HG02938 (cell line): Measurements from ENCODE around the gene CXCL3.

ENCODE experiments used
- ATAC-seq: cut with Tn5 transposase; IDR thresholded peaks from one replicate; pipeline ENCODE4 v1.9.1; 2021; ENCODE audit warnings: mild to moderate bottlenecking, moderate library complexity; ENCODE audit not compliant: unreplicated experiment

CXCL3 gene

DNA sequence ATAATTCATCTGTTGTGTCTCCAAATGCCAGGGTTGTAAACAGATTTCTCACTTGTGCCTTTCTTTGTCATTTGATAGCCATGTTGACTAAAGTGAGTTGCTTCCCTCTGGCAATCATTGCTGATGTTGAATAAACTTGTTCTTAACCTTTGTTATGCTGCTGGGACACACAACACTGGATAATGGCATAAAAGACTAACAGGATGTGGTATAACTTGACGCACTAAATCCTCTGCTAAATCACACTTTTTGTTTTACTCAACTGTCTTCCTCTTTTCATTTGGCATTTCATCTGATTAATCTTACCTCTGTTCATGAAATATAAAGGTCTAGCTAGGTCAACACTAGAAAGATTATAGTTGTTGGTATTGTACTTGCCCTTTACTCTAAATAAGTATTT, 22.4 kb downstream of the CXCL3 start:
- ATAC-seq, result no peak

DNA sequence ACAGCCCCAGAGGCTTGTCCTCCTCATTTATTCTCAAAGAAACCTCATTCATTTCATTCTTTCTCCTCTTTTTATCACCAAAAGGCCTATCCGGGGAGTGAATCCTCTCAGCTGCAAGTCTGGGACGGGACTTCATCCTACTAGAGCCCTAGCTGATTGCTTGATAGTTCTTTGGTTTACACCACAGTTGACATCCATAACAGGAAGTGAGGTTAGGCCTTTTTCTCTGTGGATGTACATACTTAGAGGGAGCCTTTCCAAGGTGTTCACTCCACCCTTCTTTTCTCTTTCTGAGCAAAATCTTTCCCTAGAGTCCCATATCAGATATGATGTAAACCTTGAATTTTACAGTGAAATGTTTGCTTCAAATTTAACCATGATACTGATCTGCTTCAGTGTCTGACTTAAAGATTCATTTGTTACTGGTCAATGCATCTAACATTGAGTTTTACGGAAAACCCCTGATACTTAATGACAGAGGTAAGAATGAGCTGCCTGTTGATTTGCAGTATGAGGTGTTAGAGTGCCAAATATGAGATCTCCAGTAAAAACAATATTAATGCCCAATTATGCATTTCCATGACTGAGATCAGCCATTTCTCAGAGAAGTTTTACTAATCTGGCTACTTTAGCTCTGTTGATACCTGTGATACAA, 23.2 kb downstream of the CXCL3 start:
- ATAC-seq, result no peak

DNA sequence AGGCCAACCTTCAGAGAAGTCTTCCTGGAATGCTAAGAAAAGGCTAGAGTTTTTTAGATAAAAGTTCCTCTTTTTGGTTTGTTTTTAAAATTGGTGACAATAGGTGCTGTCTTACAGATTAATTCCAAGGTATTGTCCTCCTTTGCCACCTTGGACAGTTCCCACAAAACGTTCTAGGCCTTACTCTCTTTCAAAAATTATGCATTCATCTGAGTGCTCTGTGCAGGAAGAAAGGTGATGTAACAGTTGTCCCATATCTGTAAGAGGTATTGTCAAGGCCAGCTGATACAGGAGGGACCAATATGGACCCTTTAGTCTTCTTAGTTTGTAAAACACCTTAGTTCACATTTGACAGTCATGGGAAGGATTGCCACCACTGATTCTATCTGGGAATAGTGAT, 24.2 kb downstream of the CXCL3 start:
- ATAC-seq, result no peak

DNA sequence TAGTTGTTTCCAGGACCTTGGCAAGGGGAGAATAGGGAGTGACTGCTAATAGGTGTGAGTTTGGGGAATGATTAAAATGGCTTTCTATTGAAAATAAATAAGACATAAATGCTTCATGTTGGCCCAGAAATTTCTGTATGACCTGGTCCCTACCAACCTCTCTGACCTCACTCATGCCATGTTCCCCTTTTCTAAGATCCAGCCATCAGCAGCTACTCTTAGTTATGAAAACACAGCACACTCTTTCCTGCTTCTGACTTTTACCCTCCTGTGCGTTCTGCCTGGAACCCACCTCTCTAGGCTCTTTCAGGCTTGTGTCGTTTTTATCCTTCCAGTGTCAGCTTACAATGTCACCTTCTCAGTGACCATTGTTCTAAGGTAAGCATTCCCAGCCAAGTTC, 25.2 kb downstream of the CXCL3 start:
- ATAC-seq, result no peak

DNA sequence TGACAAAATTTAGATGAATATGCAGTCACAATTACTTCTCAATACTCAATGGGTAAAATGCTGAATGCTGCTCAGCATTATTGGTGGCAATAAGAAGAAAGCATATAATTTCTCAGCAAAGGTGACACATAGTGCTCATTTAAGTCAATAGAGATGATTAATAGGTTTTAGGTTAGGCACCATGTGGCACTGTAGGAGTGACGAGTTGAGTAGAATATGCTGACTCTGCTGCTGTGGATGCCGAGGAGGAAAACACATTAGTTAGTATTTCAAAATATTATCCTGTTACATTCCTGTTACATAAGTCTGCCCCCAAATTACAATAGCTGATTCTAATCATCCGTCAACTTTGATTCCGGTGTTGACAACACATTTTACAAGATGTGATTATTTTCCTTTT, 26.4 kb downstream of the CXCL3 start:
- ATAC-seq, result no peak

DNA sequence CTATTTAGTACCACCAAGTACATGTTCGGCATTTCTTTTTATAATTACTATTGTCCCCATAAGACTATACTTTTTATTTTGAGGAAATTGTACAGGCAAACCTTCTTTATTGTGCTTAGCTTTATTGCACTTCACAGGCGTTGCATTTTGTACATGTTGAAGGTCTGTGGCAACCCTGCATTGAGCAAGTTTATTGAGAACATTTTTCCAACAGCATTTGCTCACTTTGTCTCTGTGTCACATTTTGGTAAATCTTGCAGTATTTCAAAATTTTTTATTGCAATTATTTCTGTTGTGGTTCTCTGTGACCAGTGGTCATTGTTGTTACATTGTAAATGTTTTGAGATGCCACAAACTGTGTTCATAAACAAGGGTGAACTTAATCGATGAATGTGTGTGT, 29.2 kb downstream of the CXCL3 start:
- ATAC-seq, result no peak

DNA sequence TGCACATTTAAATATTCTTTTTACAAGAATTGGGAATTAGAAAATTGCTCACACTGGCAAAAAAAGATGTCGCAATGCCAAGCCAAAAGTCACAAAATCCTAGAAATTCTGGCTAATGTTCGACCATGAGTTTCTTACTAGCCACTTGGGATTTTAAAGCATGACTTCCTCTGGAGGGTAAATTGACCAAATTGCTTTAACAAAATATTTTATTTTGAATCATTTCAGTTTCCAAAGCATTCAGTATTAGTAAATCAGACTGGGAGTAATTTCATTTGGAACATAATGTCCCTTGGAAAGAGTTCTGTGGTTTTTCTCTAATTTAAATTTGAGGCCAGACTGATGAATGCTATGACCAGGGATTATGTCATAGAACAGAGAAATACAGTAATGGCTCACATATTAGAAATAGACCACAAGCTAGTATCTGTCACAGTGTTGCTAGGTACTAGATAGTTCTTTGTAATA, 32.4 kb downstream of the CXCL3 start:
- ATAC-seq, result no peak

DNA sequence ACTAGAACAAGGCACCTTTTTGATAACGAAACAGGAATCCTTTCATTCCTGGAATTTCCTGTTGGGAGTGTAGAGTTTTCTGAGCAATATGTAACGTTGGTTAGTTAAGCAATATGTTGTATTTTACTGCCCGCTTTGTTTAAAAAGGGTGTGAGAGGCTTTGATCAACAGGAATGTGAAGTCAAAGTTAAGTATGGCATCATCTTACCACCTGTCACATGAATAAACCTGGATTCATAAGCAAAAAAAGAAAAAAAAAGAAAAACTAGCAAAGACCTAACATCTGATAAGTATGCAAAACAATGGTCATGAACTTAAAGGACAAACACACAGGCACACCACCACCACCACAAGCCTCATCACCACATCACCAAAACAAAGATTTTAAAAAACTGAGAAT, 33.0 kb downstream of the CXCL3 start:
- ATAC-seq, result no peak

DNA sequence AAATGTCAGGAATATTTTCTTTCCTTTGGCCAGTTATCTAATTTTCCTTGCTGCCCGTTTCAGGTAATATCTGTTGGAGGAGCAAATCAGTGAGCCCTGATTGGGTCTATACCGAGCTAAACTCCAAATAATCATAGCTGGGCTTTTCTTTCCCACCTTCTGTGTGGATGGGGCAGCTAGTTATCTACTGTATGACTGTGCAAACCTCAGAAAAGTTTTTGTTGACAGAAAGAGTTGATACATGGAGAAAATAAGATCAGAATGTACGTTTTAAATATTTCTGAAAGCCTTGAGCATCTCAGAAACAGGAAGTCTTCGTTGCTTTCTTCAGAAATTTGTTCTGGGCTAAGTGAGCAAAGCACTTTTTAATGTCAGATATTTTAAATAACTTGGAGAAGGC, 33.8 kb downstream of the CXCL3 start:
- no peak for ATAC-seq

DNA sequence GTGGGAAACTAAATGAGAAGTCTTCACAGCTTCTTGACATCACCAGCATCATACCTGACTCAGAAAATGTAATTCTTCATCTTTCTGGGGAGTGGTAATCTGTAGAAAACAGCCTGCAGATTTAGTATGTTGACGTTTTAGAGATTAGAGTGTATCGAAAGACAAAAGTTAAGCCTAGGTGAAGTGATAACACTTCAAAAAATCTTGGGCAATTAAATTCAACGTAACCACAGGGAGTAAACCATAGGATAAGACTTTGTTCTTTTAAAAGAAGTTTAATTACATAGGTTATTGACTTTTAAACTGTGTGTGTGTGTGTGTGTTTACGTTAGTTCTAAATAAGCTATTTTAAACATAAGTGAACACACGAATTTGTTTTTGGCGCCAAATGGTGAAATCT, 38.2 kb downstream of the CXCL3 start:
- no peak for ATAC-seq

DNA sequence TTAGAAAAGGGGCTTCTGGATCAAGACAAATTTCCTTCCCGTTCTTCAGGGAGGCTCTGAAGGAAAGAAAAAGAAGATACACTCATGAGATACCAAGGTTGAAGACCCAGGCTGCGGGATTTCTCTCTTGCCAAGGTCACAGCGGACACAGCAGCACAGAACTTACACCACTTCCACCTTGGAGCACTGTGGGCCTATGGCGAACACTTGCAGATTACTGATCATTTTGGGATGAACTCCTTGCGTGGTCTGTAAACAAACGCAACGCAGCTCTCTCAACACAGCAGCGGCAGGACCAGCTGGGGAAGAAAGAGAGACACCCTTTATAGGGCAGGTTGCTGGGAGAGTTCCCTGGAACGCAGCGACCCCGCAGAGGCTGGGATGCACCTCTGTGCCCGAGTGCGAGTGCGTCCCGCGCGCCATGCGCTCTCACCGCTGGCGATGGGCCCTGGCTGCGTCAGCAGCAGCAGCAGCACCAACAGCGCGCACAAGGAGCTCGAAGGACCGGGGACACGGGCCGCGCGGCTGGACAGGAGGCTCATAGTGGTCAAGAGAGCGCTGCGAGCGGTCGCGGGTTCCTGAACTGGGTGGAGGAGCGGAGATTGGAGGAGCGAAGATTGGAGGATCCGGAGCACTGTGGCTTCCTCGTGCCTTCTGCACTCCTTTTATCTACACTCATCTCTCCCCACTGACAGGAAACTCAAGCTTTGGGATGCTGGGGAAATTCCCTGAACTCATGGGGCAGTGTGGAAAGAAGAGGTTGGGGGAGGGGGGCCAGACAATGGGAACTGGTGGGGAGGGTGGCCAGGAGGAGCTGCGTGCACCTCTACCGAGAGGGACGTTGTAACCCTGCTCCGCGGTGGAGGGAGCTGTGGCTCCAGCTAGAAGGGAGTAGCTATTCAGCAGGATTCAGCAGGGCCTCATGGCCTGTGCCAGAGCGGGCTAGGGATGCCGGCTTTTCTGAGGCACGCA, 40.2 kb downstream of the CXCL3 start, which contains the start of gene CXCL5:
Gene CXCL5, minus strand, starts transcription at position 638 of the 972 bp plus-strand sequence. Its CDS starts 96 bp downstream, at position 542.
- ATAC-seq, result no peak

DNA sequence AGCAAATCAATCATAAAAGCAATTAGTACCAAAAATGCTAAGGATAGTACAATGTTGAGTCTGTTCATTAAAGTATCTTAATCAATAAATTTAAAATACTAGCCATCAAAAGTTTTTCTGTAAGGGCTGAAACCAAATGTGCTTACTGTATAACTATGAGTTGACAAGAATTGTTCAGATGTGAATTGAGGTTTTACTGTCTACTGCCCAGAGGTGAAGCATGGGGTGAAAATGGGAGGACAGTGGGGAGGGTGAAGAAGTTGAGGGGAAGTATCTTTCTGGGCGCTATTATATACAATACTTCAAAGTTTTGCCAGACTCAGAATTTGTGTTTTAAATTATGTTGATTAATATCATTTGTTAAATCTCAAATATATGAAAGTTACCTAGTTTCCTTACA, 46.4 kb downstream of the CXCL3 start:
- no peak for ATAC-seq

DNA sequence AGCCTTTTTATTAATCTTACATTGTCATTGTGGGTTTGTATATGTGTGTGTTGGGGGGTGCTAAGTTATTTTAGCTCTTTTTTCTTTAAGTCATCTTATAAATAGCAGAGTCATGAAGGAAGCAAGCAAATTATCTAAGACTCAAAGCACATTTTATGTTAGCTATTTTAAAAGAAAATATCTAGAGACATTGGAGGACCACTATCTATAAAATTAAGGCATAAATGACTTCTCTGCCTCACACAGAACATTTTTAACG, 46.8 kb downstream of the CXCL3 start:
- ATAC-seq, result no peak

DNA sequence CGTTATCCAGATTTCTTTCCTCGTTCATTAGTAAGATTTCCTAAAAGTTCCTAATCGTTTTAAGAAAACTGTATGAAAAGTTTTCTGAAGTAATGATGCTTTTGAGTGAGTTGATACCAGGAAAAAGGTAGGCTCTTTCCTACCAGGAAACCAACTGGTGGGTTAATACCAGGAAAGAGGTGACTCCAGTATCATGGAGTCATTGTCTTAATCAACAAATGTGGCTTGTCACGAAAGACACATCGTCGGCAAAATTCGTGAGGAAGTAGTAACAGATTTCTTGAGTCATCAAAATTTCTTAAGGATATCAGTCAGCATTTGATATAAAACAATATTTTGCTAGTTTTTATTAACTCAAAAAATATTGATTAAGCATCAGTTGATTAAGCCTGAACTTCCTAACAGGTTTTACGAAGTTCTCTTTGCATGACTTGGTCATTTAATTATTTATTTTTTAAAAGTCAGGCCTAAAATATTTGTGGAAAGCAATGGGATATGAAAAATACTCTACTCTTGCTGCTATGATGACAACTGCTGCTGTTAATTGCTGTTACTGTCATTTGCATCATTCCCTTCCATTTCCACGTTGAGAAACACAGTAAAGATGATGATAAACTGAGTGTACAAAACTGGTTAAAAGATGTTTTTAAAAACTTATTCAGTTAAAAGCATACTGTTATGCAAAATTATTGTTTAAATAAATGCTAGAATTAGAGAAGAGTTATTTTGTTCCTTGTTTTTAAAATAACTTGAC, 47.3 kb downstream of the CXCL3 start:
- ATAC-seq, result no peak

DNA sequence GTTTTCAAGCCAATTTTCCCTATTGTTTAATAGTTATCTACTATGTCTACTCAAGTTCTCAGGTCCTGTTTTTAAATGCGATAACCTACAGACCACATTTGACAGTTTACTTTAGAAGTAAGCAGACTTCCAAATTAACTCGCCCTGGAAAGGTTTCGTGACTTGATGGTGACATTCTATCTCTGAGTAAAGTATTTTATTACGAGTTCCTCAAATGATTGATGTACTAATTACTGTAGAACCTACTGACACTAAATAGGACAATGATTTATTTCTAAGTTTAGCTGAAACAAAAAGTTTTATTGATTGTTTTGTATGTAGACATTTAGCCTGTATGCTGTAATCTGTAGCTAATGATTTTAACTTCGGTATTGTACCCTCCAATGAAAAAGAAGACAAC, 48.6 kb downstream of the CXCL3 start:
- ATAC-seq, result no peak

DNA sequence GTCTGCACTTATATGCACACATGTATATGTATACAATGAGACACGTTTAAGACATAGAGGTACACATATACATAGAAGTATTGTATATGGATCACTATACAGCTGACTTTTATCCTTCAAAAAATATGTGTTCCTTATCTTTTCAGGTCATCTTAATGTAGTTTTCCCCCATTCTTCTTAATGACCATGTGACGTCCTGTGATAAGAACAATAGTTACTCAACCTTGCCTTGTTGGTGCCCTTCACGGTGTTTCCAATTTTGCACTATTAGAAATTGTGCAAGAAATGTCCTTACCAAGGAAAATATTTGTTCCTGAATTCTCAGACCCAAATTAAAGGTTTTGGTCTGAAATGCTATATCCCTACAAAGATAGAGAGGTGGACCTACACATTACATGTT, 49.5 kb downstream of the CXCL3 start:
- no peak for ATAC-seq

DNA sequence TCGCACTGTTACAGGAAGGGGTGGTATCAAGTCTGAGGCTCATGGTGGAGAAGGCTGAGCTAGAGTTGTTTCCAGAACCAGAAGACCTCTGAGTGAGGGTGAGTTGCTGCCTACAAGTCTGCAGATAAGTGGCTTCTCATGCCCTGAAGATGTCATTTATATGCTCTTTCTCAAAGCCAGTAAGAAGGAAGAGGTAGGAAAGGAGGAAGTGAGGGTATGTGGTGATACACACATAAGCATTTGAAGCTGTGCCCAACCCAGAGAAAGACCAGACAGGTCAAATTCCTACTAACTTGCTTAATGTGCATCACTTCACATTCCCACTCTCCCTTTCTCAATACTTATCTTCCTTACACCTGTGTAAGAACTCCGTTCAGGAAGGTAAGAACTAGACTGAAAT, 50.4 kb downstream of the CXCL3 start, which contains the start of gene PPBP:
Gene PPBP, minus strand, starts transcription at position 130 of the 400 bp plus-strand sequence. Its CDS starts 87 bp downstream, at position 43.
- ATAC-seq, result no peak
